WTC11 (cell line): ENCODE data around the gene BCAR3.

Source experiments
- ATF6 ChIP-seq: sonication (generic); formaldehyde crosslinking; IDR thresholded peaks from 2 replicates; pipeline ENCODE4 v1.8.1; 2023; ENCODE audit warnings: mild to moderate bottlenecking, missing genetic modification reagents
- CTCF ChIP-seq: fragments of 200-600 bp; IDR thresholded peaks from 2 replicates; pipeline ENCODE4 v1.8.0; 2022; ENCODE audit warnings: antibody characterized with exemption
- MLX ChIP-seq: sonication (generic); formaldehyde crosslinking; IDR thresholded peaks from 2 replicates; pipeline ENCODE4 v1.8.1; 2023; ENCODE audit warnings: mild to moderate bottlenecking, missing genetic modification reagents, moderate library complexity
- NR3C1 ChIP-seq: sonication (generic); formaldehyde crosslinking; conservative IDR thresholded peaks from 2 replicates; pipeline ENCODE4 v1.8.1; 2023; ENCODE audit warnings: low read depth, mild to moderate bottlenecking, missing genetic modification reagents
- TP53 ChIP-seq: sonication (generic); formaldehyde crosslinking; IDR thresholded peaks from 2 replicates; pipeline ENCODE4 v1.8.1; 2023; ENCODE audit warnings: mild to moderate bottlenecking, missing genetic modification reagents

GRCh38 chr1:93573940-93574469 lies 107.6 kb downstream of the BCAR3 start:
- TF ChIP-seq ATF6 (CRISPR knock-in tag): no peak
- no peak for TF ChIP-seq CTCF
- TF ChIP-seq NR3C1 (CRISPR knock-in tag): no peak
- no peak for TF ChIP-seq TP53 (CRISPR knock-in tag)
- no peak for TF ChIP-seq MLX
